ENCODE data around the gene ADAMTSL5. TPM values are rescaled to one million over a fixed set of nuclear protein-coding genes. Genes with fewer than 3 reads are reported as not detected.

The ADAMTSL5 gene
- total and polyA plus RNA-seq, 2 of the 8 experiments (the other 6 are each of a cell fraction or from before 2014, with no cell fraction given): 0.82 to 0.99 TPM

- TF ChIP-seq, protein P1, sequence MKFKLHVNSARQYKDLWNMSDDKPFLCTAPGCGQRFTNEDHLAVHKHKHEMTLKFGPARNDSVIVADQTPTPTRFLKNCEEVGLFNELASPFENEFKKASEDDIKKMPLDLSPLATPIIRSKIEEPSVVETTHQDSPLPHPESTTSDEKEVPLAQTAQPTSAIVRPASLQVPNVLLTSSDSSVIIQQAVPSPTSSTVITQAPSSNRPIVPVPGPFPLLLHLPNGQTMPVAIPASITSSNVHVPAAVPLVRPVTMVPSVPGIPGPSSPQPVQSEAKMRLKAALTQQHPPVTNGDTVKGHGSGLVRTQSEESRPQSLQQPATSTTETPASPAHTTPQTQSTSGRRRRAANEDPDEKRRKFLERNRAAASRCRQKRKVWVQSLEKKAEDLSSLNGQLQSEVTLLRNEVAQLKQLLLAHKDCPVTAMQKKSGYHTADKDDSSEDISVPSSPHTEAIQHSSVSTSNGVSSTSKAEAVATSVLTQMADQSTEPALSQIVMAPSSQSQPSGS (IDR thresholded peaks at IDR 0.05; ENCODE audit: low read length): 0 out of 2 replicates have a peak, but pooled peaks have one; percentile 29
- TF ChIP-seq SIRT6 (IDR thresholded peaks at IDR 0.05; ENCODE audit: low read length) (no peak), SUZ12 (IDR thresholded peaks at IDR 0.05; ENCODE audit: low read length) (no peak), TAF1 (IDR thresholded peaks at IDR 0.05; ENCODE audit: low read depth, low read length) (no peak), NANOG (IDR thresholded peaks at IDR 0.05; ENCODE audit: insufficient read depth, low read depth, low read length, poor library complexity, severe bottlenecking) (no peak), RAD21 (IDR thresholded peaks at IDR 0.05 in 1 of 2, conservative IDR thresholded peaks at IDR 0.05 in 1 of 2; ENCODE audit: low read depth in 2 of 2, low read length in 2 of 2) (no peak), ZNF274 (IDR thresholded peaks at IDR 0.05; ENCODE audit: borderline replicate concordance, extremely low read depth, low read length) (no peak), CHD1 (IDR thresholded peaks at IDR 0.05; ENCODE audit: low read depth, low read length) (no peak), RFX5 (IDR thresholded peaks at IDR 0.05; ENCODE audit: borderline replicate concordance, low read depth, low read length) (no peak), RBBP5 (IDR thresholded peaks at IDR 0.05; ENCODE audit: borderline replicate concordance, low read depth, low read length) (0 out of 2 replicates have a peak, but pooled peaks have one; percentile 47), SAP30 (IDR thresholded peaks at IDR 0.05; ENCODE audit: insufficient read depth, insufficient replicate concordance, low read length) (no peak), CTCF (IDR thresholded peaks at IDR 0.05; ENCODE audit: control extremely low read depth in 1 of 3, insufficient read depth in 1 of 3, low read depth in 1 of 3, low read length in 3 of 3) (no peak), CBX5 (IDR thresholded peaks at IDR 0.05; ENCODE audit: low read depth, low read length) (no peak), MAFK (IDR thresholded peaks at IDR 0.05; ENCODE audit: low read depth, low read length) (no peak), HDAC6 (IDR thresholded peaks at IDR 0.05; ENCODE audit: low read depth, low read length) (no peak), USF2 (IDR thresholded peaks at IDR 0.05; ENCODE audit: low read length) (peak; percentile 91), GTF2F1 (IDR thresholded peaks at IDR 0.05; ENCODE audit: borderline replicate concordance, low read depth, low read length) (no peak), POLR2AphosphoS5 (IDR thresholded peaks at IDR 0.05; ENCODE audit: low read depth, low read length) (no peak; the same call in 1 of the 2 replicates)
Observed at GRCh38 chr19:1478934-1479707, 33.7 kb downstream of the ADAMTSL5 start, which contains the start of gene C19orf25 (continued).
